Tibial artery (tissue), 4 donors: ENCODE results near the gene TMEM178A.
"Not testable (repeated sequence)": the region's sequence is repeated elsewhere in the genome, so short reads cannot be mapped to it uniquely, and the experiment has no call there.

Source experiments
- DNase-seq, 2 donors: peaks; one replicate each; pipeline ENCODE4 v3.0.0-alpha.2; 2019
- H3K27ac ChIP-seq, 2 donors: fragments of 200-600 bp; sonication (generic) in 1 of 2; 1 replicate in 1 of 2; 2 replicates in 1 of 2; pipeline ENCODE4 v1.5.1; 2018 to 2019; ENCODE audit warnings: mild to moderate bottlenecking in 1 of 2
- H3K27me3 ChIP-seq, 2 donors: fragments of 200-600 bp; sonication (generic) in 1 of 2; one replicate each; pipeline versions ENCODE4 v1.5.1 to v1.6.0; 2016 to 2019
- H3K36me3 ChIP-seq, 3 donors: fragments of 200-600 bp; sonication (generic) in 2 of 3; one replicate each; pipeline ENCODE4 v1.5.1; 2016 to 2019; ENCODE audit warnings: mild to moderate bottlenecking in 2 of 3
- H3K4me1 ChIP-seq, 4 donors: fragments of 200-600 bp; sonication (generic) in 2 of 4; 1 replicate in 3 of 4; 2 replicates in 1 of 4; pipeline ENCODE4 v1.5.1; 2016 to 2019
- H3K4me3 ChIP-seq, 2 donors: fragments of 200-600 bp; sonication (generic) in 1 of 2; 1 replicate in 1 of 2; 2 replicates in 1 of 2; pipeline ENCODE4 v1.5.1; 2018 to 2019; ENCODE audit warnings: mild to moderate bottlenecking in 2 of 2
- H3K9me3 ChIP-seq, 3 donors: fragments of 200-600 bp; sonication (generic) in 1 of 3; one replicate each; pipeline ENCODE4 v1.5.1; 2016 to 2019
- CTCF ChIP-seq, 2 experiments: fragments of 200-600 bp in 1 of 2; fragments of 450-650 bp in 1 of 2; IDR thresholded peaks; one replicate each; pipeline ENCODE4 v1.5.1; 2017 to 2019; ENCODE audit warnings: antibody characterized with exemption in 2 of 2, mild to moderate bottlenecking in 1 of 2, moderate library complexity in 1 of 2
- intact Hi-C: fragments of 100-400 bp; cut with DNase I; formaldehyde crosslinking; loops from one replicate; pipeline ENCODE4 v1.15.0; 2023; ENCODE audit warnings: low total_unique reads

The TMEM178A gene

GRCh38 chr2:39723497-39723896 lies 57.8 kb downstream of the TMEM178A start:
- peak overlapping the region; percentile 17 to 50 for H3K27ac ChIP-seq
- peaks cover 0 to 46% (median 12%) of the 10 kb centered on the region in 4 donors for H3K4me1 ChIP-seq
- no peaks in the 10 kb centered on the region for H3K9me3 ChIP-seq
- intact Hi-C loops: no loop called here
- no peaks in the 10 kb centered on the region for H3K36me3 ChIP-seq
- no peak overlapping the region for H3K4me3 ChIP-seq
- no peak for TF ChIP-seq CTCF (IDR thresholded peaks at IDR 0.05)
- DNase-seq: no peak
- no peaks in the 10 kb centered on the region for H3K27me3 ChIP-seq

GRCh38 chr2:39723946-39724827 lies 58.5 kb downstream of the TMEM178A start:
- peaks cover 0 to 46% (median 12%) of the 10 kb centered on the region in 4 donors for H3K4me1 ChIP-seq
- peak overlapping the region; percentile 17 to 50 for H3K27ac ChIP-seq
- no peaks in the 10 kb centered on the region for H3K36me3 ChIP-seq
- DNase-seq: no peak
- H3K4me3 ChIP-seq: no peak overlapping the region
- H3K27me3 ChIP-seq: no peaks in the 10 kb centered on the region
- intact Hi-C loops: no loop called here
- no peak for TF ChIP-seq CTCF (IDR thresholded peaks at IDR 0.05)
- no peaks in the 10 kb centered on the region for H3K9me3 ChIP-seq

- TF ChIP-seq CTCF (IDR thresholded peaks at IDR 0.05): no peak
- no peaks in the 10 kb centered on the region for H3K27me3 ChIP-seq
- peaks cover 0 to 41% (median 12%) of the 10 kb centered on the region in 4 donors for H3K4me1 ChIP-seq
- intact Hi-C loops: no loop called here
- H3K36me3 ChIP-seq: no peaks in the 10 kb centered on the region
- no peak overlapping the region for H3K4me3 ChIP-seq
- H3K9me3 ChIP-seq: no peaks in the 10 kb centered on the region
- no peak for DNase-seq
- peak overlapping the region in 1 of 2 donors; percentile 50 for H3K27ac ChIP-seq
Observed at GRCh38 chr2:39724828-39725144, 59.1 kb downstream of the TMEM178A start.

GRCh38 chr2:39725401-39725800 lies 59.7 kb downstream of the TMEM178A start:
- H3K36me3 ChIP-seq: peaks cover 0 to 4% (median 0%) of the 10 kb centered on the region in 3 donors
- H3K27me3 ChIP-seq: no peaks in the 10 kb centered on the region
- intact Hi-C loops: no loop called here
- no peak overlapping the region for H3K4me3 ChIP-seq
- peaks cover 0 to 35% (median 10%) of the 10 kb centered on the region in 4 donors for H3K4me1 ChIP-seq
- peak overlapping the region in 1 of 2 donors; percentile 34 for H3K27ac ChIP-seq
- no peak for DNase-seq
- no peak for TF ChIP-seq CTCF (IDR thresholded peaks at IDR 0.05)
- H3K9me3 ChIP-seq: no peaks in the 10 kb centered on the region

- intact Hi-C loops, H3K9me3 ChIP-seq, H3K27ac ChIP-seq, DNase-seq, H3K27me3 ChIP-seq, H3K4me3 ChIP-seq: not testable (repeated sequence)
- Histone ChIP-seq H3K36me3 (peaks cover 0 to 11% (median 10%) of the 10 kb centered on the region in 3 donors), H3K4me1 (peaks cover 0 to 47% (median 12%) of the 10 kb centered on the region in 4 donors)
Observed at GRCh38 chr2:39728085-39728484, 62.4 kb downstream of the TMEM178A start.

- Histone ChIP-seq H3K36me3 (peaks cover 0 to 13% (median 11%) of the 10 kb centered on the region in 3 donors), H3K27ac (no peak overlapping the region), H3K27me3 (no peaks in the 10 kb centered on the region), H3K4me1 (peaks cover 0 to 47% (median 10%) of the 10 kb centered on the region in 4 donors), H3K4me3 (no peak overlapping the region), H3K9me3 (no peaks in the 10 kb centered on the region)
- no peak for DNase-seq
- peak in 1 of 2 experiments; percentile 35 for TF ChIP-seq CTCF (IDR thresholded peaks at IDR 0.05)
- intact Hi-C loops: no loop called here
Observed at GRCh38 chr2:39728941-39729351, 63.2 kb downstream of the TMEM178A start.
